HepG2 (cell line): ENCODE data around the gene DNMT3A. TPM values are rescaled to one million over a fixed set of nuclear protein-coding genes. Genes with fewer than 3 reads are reported as not detected.

Experiments
- ATAC-seq: fragments of 200-7000 bp; cut with Tn5 transposase; 3 replicates; pipeline ENCODE4 v1.9.1; 2020; ENCODE audit warnings: mild to moderate bottlenecking, moderate library complexity
- BruUV-seq: library from RNA; stranded (reverse); fragments of 400-500 nt; replicated peaks from 2 replicates; lab custom pipeline; 2021; lab: Mats Ljungman, UMichigan
- CTCF ChIA-PET: fragments of 300-600 bp; formaldehyde crosslinking; extraction: SDS; loops from one replicate; lab custom pipeline; 2021; ENCODE audit warnings: low total read pairs, inconsistent platforms, low intra/inter-chr PET ratio; lab: Yijun Ruan, JAX
- POLR2A ChIA-PET: fragments of 350-600 bp; sonication (Branson Sonifier 250); formaldehyde crosslinking; loops from one replicate; lab custom pipeline; 2020; ENCODE audit warnings: antibody characterized with exemption, inconsistent platforms; lab: Yijun Ruan, JAX
- DNase-seq: peaks from one replicate; pipeline ENCODE4 v3.0.0-alpha.2; 2015; ENCODE audit warnings: low spot score
- FAIRE-seq: peaks from 3 replicates; lab custom pipeline; 2011; peaks lifted over from hg19 to GRCh38; lab: Jason Lieb, UNC
- H2AFZ ChIP-seq: one replicate; pipeline ENCODE4 v1.6.1; 2011; ENCODE audit warnings: low read length, inconsistent platforms
- H3K27ac ChIP-seq: fragments of 300-600 bp; 3 replicates; pipeline ENCODE4 v1.8.0; 2011; ENCODE audit warnings: mixed run types, mild to moderate bottlenecking, mixed read lengths, low read length, inconsistent platforms; ENCODE audit not compliant: insufficient read depth; ENCODE audit errors: extremely low read length
- H3K27me3 ChIP-seq, 2 experiments: fragments of 200-600 bp in 1 of 2; 2 replicates in 1 of 2; 3 replicates in 1 of 2; pipeline versions ENCODE4 v1.6.0 to v1.8.0; 2011; ENCODE audit warnings: low read length in 2 of 2, mild to moderate bottlenecking in 2 of 2, moderate library complexity in 2 of 2, inconsistent platforms in 1 of 2; ENCODE audit not compliant: insufficient read depth in 2 of 2, control insufficient read depth in 1 of 2
- H3K36me3 ChIP-seq, 2 experiments: fragments of 200-600 bp in 1 of 2; replicated peaks in 1 of 2; 2 replicates in 1 of 2; 3 replicates in 1 of 2; pipeline versions ENCODE4 v1.5.1 to v1.8.0; 2011; ENCODE audit warnings: low read length in 2 of 2, inconsistent platforms in 1 of 2; ENCODE audit not compliant: insufficient read depth in 2 of 2, control insufficient read depth in 1 of 2
- H3K4me1 ChIP-seq: 2 replicates; pipeline ENCODE4 v1.5.1; 2012; ENCODE audit warnings: low read length, inconsistent platforms; ENCODE audit not compliant: insufficient read depth
- H3K4me2 ChIP-seq: 2 replicates; pipeline ENCODE4 v1.6.0; 2011; ENCODE audit warnings: low read depth, low read length, inconsistent platforms
- H3K4me3 ChIP-seq, 3 experiments: fragments of 200-600 bp in 1 of 3; sonication (generic), shearing (Covaris generic) in 1 of 3; replicated peaks in 1 of 3; 2 replicates each; pipeline ENCODE4 v1.5.1; 2011 to 2016; ENCODE audit warnings: low read length in 3 of 3, inconsistent platforms in 2 of 3, low read depth in 2 of 3, mild to moderate bottlenecking in 2 of 3, control low read depth in 1 of 3, mixed read lengths in 1 of 3; ENCODE audit not compliant: insufficient read depth in 1 of 3
- H3K79me2 ChIP-seq: one replicate; pipeline ENCODE4 v1.6.1; 2011; ENCODE audit warnings: low read length, inconsistent platforms; ENCODE audit not compliant: insufficient read depth
- H3K9ac ChIP-seq: 2 replicates; pipeline ENCODE4 v1.6.0; 2011; ENCODE audit warnings: mild to moderate bottlenecking, low read depth, low read length, inconsistent platforms; ENCODE audit not compliant: insufficient read depth
- H3K9me3 ChIP-seq: 2 replicates; pipeline ENCODE4 v1.5.1; 2012; ENCODE audit warnings: mild to moderate bottlenecking, low read length
- H4K20me1 ChIP-seq: 2 replicates; pipeline ENCODE4 v1.6.0; 2011; ENCODE audit warnings: inconsistent platforms, mild to moderate bottlenecking, low read length, moderate library complexity; ENCODE audit not compliant: insufficient read depth
- WGBS: methylation state at CpG from one replicate; pipeline ENCODE4 v1.1.6; 2017; ENCODE audit warnings: low lambda C conversion rate; 5-methylcytosine and 5-hydroxymethylcytosine counted together
- in situ Hi-C: cut with HindIII; loops from 2 replicates; pipeline ENCODE4 v1.10.0; 2017; ENCODE audit warnings: low pct_unique_long_range_greater_than_20kb; ENCODE audit not compliant: extremely low pct_ligation_motif_present
- intact Hi-C: fragments of 100-400 bp; cut with micrococcal nuclease; formaldehyde crosslinking; loops from one replicate; pipeline ENCODE4 v1.10.0; 2022; ENCODE audit not compliant: unreplicated experiment
- polyA plus RNA-seq, 8 experiments: library from polyadenylated mRNA; depleted of rRNA in 3 of 8; stranded (reverse) in 7 of 8; unstranded in 1 of 8; fragments of >200 nt; fragmentation: Illumina TruSeq in 4 of 8; extraction: Trizol in 4 of 8; gene quantifications; 2 replicates each; pipeline versions ENCODE4 v1.2.1 to v1.2.3, GENCODE V29; 2011 to 2016; ENCODE audit warnings: low read depth in 4 of 8, missing spikeins in 1 of 8, mixed read lengths in 1 of 8; ENCODE audit not compliant: insufficient read depth in 1 of 8
- total RNA-seq, 5 experiments: library from RNA; depleted of rRNA; stranded (reverse); fragments of >200 nt; fragmentation: Illumina TruSeq; extraction: Trizol; gene quantifications; 2 replicates each; pipeline ENCODE4 v1.2.3, GENCODE V29; 2016; ENCODE audit warnings: low read depth in 1 of 5
- TF ChIP-seq, protein P1 (sequence below): sonication (generic); formaldehyde crosslinking; IDR thresholded peaks from 2 replicates; pipeline ENCODE4 v1.4.0; 2020; ENCODE audit warnings: mild to moderate bottlenecking, missing genetic modification reagents
- TF ChIP-seq, protein P2 (sequence below): fragments of 450-650 bp; IDR thresholded peaks from 2 replicates; pipeline ENCODE4 v1.6.1; 2016

DNMT3A gene
- total and polyA plus RNA-seq, 2 of the 13 experiments (the other 11 are each of a cell fraction or from before 2014, with no cell fraction given), result 14.7 to 29.1 TPM

DNA sequence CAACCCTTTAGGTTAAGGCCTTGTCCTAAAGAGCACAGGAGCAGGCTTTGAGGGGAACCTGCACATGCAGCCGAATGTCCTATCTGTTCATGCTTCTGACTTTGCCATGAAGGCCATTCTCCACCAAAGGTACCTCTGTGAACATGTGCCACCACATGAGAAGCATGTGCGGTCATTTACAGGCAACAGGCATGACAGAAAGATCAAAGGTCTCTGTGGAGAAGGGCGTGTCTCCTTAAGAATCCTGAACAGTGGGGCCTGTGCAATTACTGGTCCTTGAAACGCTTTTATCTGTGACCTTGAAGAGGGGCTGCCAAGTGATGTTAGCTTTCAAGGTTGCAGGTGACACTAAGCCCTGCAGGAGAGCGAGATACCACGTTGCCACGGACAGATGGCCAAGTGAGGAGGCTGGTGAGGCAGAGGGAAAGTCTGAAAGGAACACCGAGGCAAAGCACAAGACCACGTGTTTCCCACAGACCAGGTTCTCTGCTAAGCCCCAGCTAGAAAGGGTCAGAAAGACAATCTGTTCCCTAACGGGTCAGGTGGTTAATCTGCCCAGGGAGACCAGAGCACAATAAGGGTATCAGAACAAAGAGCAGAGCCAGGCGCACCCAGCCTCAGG, 153.9 kb downstream of the DNMT3A start:
- TF ChIP-seq, protein P1, sequence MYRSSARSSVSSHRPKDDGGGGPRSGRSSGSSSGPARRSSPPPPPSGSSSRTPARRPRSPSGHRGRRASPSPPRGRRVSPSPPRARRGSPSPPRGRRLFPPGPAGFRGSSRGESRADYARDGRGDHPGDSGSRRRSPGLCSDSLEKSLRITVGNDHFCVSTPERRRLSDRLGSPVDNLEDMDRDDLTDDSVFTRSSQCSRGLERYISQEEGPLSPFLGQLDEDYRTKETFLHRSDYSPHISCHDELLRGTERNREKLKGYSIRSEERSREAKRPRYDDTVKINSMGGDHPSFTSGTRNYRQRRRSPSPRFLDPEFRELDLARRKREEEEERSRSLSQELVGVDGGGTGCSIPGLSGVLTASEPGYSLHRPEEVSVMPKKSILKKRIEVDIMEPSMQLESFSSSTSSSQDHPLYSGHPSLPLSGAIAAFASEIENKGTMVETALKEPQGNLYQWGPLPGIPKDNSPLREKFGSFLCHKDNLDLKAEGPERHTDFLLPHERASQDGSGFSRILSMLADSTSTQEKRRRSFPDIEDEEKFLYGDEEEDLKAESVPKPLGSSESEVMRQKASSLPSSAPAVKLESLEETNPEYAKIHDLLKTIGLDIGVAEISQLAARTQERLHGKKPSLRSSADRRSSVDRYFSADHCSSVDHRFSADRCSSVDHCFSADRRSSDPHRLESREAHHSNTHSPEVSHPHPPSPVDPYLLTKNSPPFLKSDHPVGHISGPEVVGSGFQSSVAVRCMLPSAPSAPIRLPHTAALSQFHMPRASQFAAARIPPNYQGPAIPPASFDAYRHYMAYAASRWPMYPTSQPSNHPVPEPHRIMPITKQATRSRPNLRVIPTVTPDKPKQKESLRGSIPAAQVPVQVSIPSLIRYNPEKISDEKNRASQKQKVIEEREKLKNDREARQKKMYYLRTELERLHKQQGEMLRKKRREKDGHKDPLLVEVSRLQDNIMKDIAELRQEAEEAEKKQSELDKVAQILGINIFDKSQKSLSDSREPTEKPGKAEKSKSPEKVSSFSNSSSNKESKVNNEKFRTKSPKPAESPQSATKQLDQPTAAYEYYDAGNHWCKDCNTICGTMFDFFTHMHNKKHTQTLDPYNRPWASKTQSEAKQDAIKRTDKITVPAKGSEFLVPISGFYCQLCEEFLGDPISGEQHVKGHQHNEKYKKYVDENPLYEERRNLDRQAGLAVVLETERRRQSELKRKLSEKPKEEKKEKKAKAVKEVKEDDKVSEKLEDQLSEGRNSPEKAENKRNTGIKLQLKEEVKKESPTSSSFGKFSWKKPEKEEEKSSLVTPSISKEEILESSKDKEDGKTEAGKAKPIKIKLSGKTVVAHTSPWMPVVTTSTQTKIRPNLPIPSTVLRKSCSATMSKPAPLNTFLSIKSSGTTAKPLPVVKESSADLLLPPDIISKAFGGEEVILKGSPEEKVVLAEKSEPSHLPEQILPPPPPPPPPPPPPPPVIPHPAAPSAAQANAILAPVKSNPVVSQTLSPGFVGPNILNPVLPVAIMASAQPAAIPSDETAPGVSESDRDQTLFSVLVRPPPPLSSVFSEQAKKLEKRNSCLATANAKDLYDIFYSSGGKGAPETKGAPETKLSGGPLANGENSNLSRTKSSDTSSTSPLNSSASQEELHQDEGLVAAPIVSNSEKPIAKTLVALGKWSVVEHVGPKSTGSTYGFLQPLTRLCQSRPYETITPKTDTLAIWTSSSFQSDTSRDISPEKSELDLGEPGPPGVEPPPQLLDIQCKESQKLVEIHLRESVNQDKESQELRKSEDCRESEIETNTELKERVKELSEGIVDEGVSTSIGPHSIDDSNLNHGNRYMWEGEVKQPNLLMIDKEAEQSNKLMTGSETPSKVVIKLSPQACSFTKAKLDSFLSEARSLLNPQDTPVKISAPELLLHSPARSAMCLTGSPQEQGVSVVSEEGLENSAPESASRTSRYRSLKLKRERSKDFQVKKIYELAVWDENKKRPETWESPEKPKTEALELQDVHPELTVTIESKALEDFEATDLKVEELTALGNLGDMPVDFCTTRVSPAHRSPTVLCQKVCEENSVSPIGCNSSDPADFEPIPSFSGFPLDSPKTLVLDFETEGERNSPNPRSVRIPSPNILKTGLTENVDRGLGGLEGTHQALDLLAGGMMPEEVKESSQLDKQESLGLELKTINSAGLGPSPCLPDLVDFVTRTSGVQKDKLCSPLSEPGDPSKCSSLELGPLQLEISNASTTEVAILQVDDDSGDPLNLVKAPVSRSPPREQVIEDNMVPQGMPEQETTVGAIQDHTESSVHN, result no peak
- TF ChIP-seq, protein P2, sequence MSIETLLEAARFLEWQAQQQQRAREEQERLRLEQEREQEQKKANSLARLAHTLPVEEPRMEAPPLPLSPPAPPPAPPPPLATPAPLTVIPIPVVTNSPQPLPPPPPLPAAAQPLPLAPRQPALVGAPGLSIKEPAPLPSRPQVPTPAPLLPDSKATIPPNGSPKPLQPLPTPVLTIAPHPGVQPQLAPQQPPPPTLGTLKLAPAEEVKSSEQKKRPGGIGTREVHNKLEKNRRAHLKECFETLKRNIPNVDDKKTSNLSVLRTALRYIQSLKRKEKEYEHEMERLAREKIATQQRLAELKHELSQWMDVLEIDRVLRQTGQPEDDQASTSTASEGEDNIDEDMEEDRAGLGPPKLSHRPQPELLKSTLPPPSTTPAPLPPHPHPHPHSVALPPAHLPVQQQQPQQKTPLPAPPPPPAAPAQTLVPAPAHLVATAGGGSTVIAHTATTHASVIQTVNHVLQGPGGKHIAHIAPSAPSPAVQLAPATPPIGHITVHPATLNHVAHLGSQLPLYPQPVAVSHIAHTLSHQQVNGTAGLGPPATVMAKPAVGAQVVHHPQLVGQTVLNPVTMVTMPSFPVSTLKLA, result peak; percentile 98
- TF ChIP-seq, all 625 proteins: peak for 1
- Histone ChIP-seq H4K20me1 (no peaks in the 10 kb centered on the region), H2AFZ (no peak overlapping the region), H3K4me2 (no peak overlapping the region), H3K36me3 (no peaks in the 10 kb centered on the region), H3K4me1 (no peaks in the 10 kb centered on the region), H3K27ac (no peak overlapping the region), H3K27me3 (peaks cover 0 to 6% of the 10 kb centered on the region in 2 experiments; a peak in 3 of 5 replicates), H3K79me2 (no peaks in the 10 kb centered on the region), H3K9ac (no peak overlapping the region), H3K9me3 (no peaks in the 10 kb centered on the region), H3K4me3 (no peak overlapping the region)
- no peak for FAIRE-seq
- peak; percentile 41; the same call in 2 of the 3 replicates for ATAC-seq
- intact Hi-C loops (no loop called here), in situ Hi-C loops (no loop called here)
- ChIA-PET CTCF (no interaction called here), POLR2A (no interaction called here)
- BruUV-seq, result no TSS peak
- WGBS, result 18% methylated on average over 11 of the region's 11 CpGs
- DNase-seq, result no peak
